Epithelial cell of esophagus (primary cell): ENCODE measurements around the gene GAS2L1.

ENCODE experiments used
- DNase-seq: peaks from one replicate; pipeline ENCODE4 v3.0.0; 2010; ENCODE audit warnings: low read depth
- H3K4me3 ChIP-seq: 2 replicates; pipeline ENCODE4 v1.5.1; 2011; ENCODE audit warnings: mild to moderate bottlenecking, low read length, control low read depth
- CTCF ChIP-seq: IDR thresholded peaks from 2 replicates; pipeline ENCODE4 v1.5.1; 2011; ENCODE audit warnings: low read depth, mild to moderate bottlenecking, low read length, control low read depth, inconsistent platforms; ENCODE audit not compliant: insufficient read depth; ENCODE audit errors: missing control alignments

Gene GAS2L1

GRCh38 chr22:29328055-29328454 lies 21.6 kb downstream of the GAS2L1 start:
- no peak overlapping the region for H3K4me3 ChIP-seq
- DNase-seq = no peak
- TF ChIP-seq CTCF = peak; percentile 7

- TF ChIP-seq CTCF = no peak
- DNase-seq = no peak
- H3K4me3 ChIP-seq = no peak overlapping the region
Observed at GRCh38 chr22:29328566-29329500, 22.4 kb downstream of the GAS2L1 start.

GRCh38 chr22:29329581-29329980 lies 23.1 kb downstream of the GAS2L1 start:
- H3K4me3 ChIP-seq = no peak overlapping the region
- no peak for TF ChIP-seq CTCF
- DNase-seq = no peak

- H3K4me3 ChIP-seq = no peak overlapping the region
- no peak for TF ChIP-seq CTCF
- no peak for DNase-seq
Observed at GRCh38 chr22:29330291-29330690, 23.8 kb downstream of the GAS2L1 start.

- no peak for DNase-seq
Observed at GRCh38 chr22:29330753-29331152, 24.3 kb downstream of the GAS2L1 start.

GRCh38 chr22:29331213-29331612 lies 24.8 kb downstream of the GAS2L1 start:
- DNase-seq = no peak
- TF ChIP-seq CTCF = no peak
- no peak overlapping the region for H3K4me3 ChIP-seq

More at GRCh38 chr22:29330753-29331152, 24.3 kb downstream of the GAS2L1 start:
- no peak overlapping the region for H3K4me3 ChIP-seq
- no peak for TF ChIP-seq CTCF
